Cardiac muscle cell (in vitro differentiated cells and primary cell): ENCODE data around the gene TLR10. TPM values are rescaled to one million over a fixed set of nuclear protein-coding genes. Genes with fewer than 3 reads are reported as not detected.

ENCODE experiments used
- DNase-seq, 2 donors: peaks; one replicate each; pipeline versions ENCODE4 v3.0.0 to v3.0.0-alpha.2; 2010 to 2017; ENCODE audit warnings: low read depth in 1 of 2, low spot score in 1 of 2
- H3K27ac ChIP-seq: fragments of 200-600 bp; sonication (generic); 2 replicates; pipeline ENCODE4 v1.5.1; 2016
- H3K27me3 ChIP-seq: fragments of 200-600 bp; sonication (generic); 2 replicates; pipeline ENCODE4 v1.6.0; 2016; ENCODE audit warnings: control low read depth
- H3K36me3 ChIP-seq: fragments of 200-600 bp; sonication (generic); 2 replicates; pipeline ENCODE4 v1.5.1; 2016; ENCODE audit warnings: control low read depth
- H3K4me1 ChIP-seq: fragments of 200-600 bp; sonication (generic); 2 replicates; pipeline ENCODE4 v1.8.1; 2017; ENCODE audit warnings: low read depth, mild to moderate bottlenecking, mixed run types
- H3K4me3 ChIP-seq: fragments of 200-600 bp; sonication (generic); 2 replicates; pipeline ENCODE4 v1.5.1; 2016; ENCODE audit warnings: mild to moderate bottlenecking
- H3K9me3 ChIP-seq: fragments of 200-600 bp; sonication (generic); 2 replicates; pipeline ENCODE4 v1.5.1; 2017; ENCODE audit warnings: low read depth, mild to moderate bottlenecking, control low read depth
- CTCF ChIP-seq: IDR thresholded peaks from 2 replicates; pipeline ENCODE4 v1.5.1; 2012; ENCODE audit warnings: low read depth, mild to moderate bottlenecking, low read length
- polyA plus RNA-seq: library from polyadenylated mRNA; unstranded; fragments of >200 nt; fragmentation: Nextera tagmentation; extraction: Ambion mirVana; gene quantifications from 2 replicates; pipeline ENCODE4 v1.2.1, GENCODE V29; 2016
- total RNA-seq: library from RNA; depleted of rRNA; stranded (reverse); fragments of >200 nt; gene quantifications from 2 replicates; pipeline ENCODE4 v1.2.3, GENCODE V29; 2016

TLR10 gene
- total and polyA plus RNA-seq, 2 experiments from 2014 or later, result not detected

- H3K27ac ChIP-seq, result no peak overlapping the region
- H3K4me3 ChIP-seq, result no peak overlapping the region
- H3K9me3 ChIP-seq, result no peaks in the 10 kb centered on the region
- no peak for TF ChIP-seq CTCF
- no peaks in the 10 kb centered on the region for H3K36me3 ChIP-seq
- H3K27me3 ChIP-seq, result no peaks in the 10 kb centered on the region
- no peak for DNase-seq
- H3K4me1 ChIP-seq, result no peaks in the 10 kb centered on the region
Observed at GRCh38 chr4:38795087-38795486, 12.3 kb upstream of the TLR10 start.

GRCh38 chr4:38794051-38794450, 11.3 kb upstream of the TLR10 start:
- DNase-seq, result no peak
- Histone ChIP-seq H3K4me1 (no peaks in the 10 kb centered on the region), H3K4me3 (no peak overlapping the region), H3K27me3 (no peaks in the 10 kb centered on the region), H3K9me3 (no peaks in the 10 kb centered on the region), H3K27ac (no peak overlapping the region), H3K36me3 (no peaks in the 10 kb centered on the region)
- TF ChIP-seq CTCF, result no peak

- Histone ChIP-seq H3K9me3 (no peaks in the 10 kb centered on the region), H3K27ac (no peak overlapping the region), H3K4me3 (no peak overlapping the region), H3K4me1 (no peaks in the 10 kb centered on the region), H3K27me3 (no peaks in the 10 kb centered on the region), H3K36me3 (no peaks in the 10 kb centered on the region)
- no peak for DNase-seq
- TF ChIP-seq CTCF, result no peak
Observed at GRCh38 chr4:38791010-38791409, 8.2 kb upstream of the TLR10 start.

GRCh38 chr4:38788317-38788716, 5.5 kb upstream of the TLR10 start:
- Histone ChIP-seq H3K4me3 (no peak overlapping the region), H3K27ac (no peak overlapping the region), H3K9me3 (no peaks in the 10 kb centered on the region), H3K27me3 (no peaks in the 10 kb centered on the region), H3K4me1 (no peaks in the 10 kb centered on the region), H3K36me3 (no peaks in the 10 kb centered on the region)
- DNase-seq, result peak in 1 of 2 donors; percentile 14
- no peak for TF ChIP-seq CTCF

GRCh38 chr4:38787693-38788092, 4.9 kb upstream of the TLR10 start:
- no peaks in the 10 kb centered on the region for H3K4me1 ChIP-seq
- DNase-seq, result no peak
- no peaks in the 10 kb centered on the region for H3K9me3 ChIP-seq
- no peaks in the 10 kb centered on the region for H3K27me3 ChIP-seq
- TF ChIP-seq CTCF, result no peak
- H3K36me3 ChIP-seq, result no peaks in the 10 kb centered on the region
- no peak overlapping the region for H3K4me3 ChIP-seq
- no peak overlapping the region for H3K27ac ChIP-seq

- no peaks in the 10 kb centered on the region for H3K4me1 ChIP-seq
- no peak for TF ChIP-seq CTCF
- H3K9me3 ChIP-seq, result no peaks in the 10 kb centered on the region
Observed at GRCh38 chr4:38785901-38786402, 3.2 kb upstream of the TLR10 start.

More at GRCh38 chr4:38785901-38786402, 3.2 kb upstream of the TLR10 start:
- Histone ChIP-seq H3K36me3 (no peaks in the 10 kb centered on the region), H3K27ac (no peak overlapping the region), H3K27me3 (no peaks in the 10 kb centered on the region), H3K4me3 (no peak overlapping the region)
- no peak for DNase-seq
